DOHH2 (cell line): ENCODE results near the gene GRIA3.

Source experiments
- EZH2phosphoT487 ChIP-seq: fragments of 200-600 bp; sonication (generic); IDR thresholded peaks from 2 replicates; pipeline ENCODE4 v1.6.1; 2017; ENCODE audit warnings: borderline replicate concordance, mild to moderate bottlenecking, antibody characterized with exemption, low read length, moderate library complexity, mixed read lengths
- TF ChIP-seq, protein P1 (sequence below): fragments of 200-600 bp; sonication (generic); IDR thresholded peaks from one replicate; pipeline ENCODE4 v1.5.1; 2014; ENCODE audit warnings: antibody characterized with exemption, mild to moderate bottlenecking, low read depth, low read length; ENCODE audit not compliant: poor library complexity, severe bottlenecking

DNA sequence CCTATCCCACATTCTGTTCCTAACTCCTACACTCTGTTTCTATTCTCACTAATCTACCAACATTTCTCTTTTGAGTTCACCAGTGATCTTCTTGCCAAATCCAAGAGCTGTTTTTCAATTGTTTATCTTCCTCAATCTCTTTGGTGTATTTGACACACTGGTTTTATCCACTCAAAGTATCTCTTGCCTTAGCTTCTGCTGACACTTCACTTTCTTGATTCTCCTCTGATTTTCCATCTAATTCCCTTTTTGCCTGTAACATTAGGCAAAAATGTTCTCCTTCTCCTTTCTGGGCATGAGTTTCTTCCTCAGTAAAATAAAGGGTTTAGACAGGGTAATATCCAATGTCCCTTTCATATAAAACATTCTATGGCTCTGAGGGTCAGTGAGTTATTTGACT is 26.2 kb downstream of the GRIA3 start:
- TF ChIP-seq, protein P1, sequence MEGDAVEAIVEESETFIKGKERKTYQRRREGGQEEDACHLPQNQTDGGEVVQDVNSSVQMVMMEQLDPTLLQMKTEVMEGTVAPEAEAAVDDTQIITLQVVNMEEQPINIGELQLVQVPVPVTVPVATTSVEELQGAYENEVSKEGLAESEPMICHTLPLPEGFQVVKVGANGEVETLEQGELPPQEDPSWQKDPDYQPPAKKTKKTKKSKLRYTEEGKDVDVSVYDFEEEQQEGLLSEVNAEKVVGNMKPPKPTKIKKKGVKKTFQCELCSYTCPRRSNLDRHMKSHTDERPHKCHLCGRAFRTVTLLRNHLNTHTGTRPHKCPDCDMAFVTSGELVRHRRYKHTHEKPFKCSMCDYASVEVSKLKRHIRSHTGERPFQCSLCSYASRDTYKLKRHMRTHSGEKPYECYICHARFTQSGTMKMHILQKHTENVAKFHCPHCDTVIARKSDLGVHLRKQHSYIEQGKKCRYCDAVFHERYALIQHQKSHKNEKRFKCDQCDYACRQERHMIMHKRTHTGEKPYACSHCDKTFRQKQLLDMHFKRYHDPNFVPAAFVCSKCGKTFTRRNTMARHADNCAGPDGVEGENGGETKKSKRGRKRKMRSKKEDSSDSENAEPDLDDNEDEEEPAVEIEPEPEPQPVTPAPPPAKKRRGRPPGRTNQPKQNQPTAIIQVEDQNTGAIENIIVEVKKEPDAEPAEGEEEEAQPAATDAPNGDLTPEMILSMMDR: no peak
- TF ChIP-seq EZH2phosphoT487: no peak
